Prostate gland (tissue), 2 donors: ENCODE data around the gene FKBP2.

ENCODE experiments used
- CTCF ChIP-seq, 4 experiments: fragments of 200-600 bp in 2 of 4; fragments of 450-650 bp in 2 of 4; sonication (generic) in 2 of 4; IDR thresholded peaks; 1 replicate in 3 of 4; 2 replicates in 1 of 4; pipeline ENCODE4 v1.5.1; 2016 to 2019; ENCODE audit warnings: antibody characterized with exemption in 4 of 4, mild to moderate bottlenecking in 2 of 4, moderate library complexity in 2 of 4
- POLR2AphosphoS5 ChIP-seq: sonication (generic); formaldehyde crosslinking; IDR thresholded peaks from one replicate; pipeline ENCODE4 v1.6.1; 2017; ENCODE audit warnings: antibody characterized with exemption

- no peak for TF ChIP-seq CTCF (IDR thresholded peaks at IDR 0.05)
- TF ChIP-seq POLR2AphosphoS5, result no peak
These were observed 4.5 kb downstream of the FKBP2 start for GRCh38 chr11:64245401-64245796.
